Effector CD4-positive, alpha-beta T cell (primary cell): Measurements from ENCODE around the gene NPBWR2.

ENCODE experiments used
- DNase-seq: peaks from one replicate; pipeline ENCODE4 v3.0.0-alpha.2; 2020

The NPBWR2 gene

DNA sequence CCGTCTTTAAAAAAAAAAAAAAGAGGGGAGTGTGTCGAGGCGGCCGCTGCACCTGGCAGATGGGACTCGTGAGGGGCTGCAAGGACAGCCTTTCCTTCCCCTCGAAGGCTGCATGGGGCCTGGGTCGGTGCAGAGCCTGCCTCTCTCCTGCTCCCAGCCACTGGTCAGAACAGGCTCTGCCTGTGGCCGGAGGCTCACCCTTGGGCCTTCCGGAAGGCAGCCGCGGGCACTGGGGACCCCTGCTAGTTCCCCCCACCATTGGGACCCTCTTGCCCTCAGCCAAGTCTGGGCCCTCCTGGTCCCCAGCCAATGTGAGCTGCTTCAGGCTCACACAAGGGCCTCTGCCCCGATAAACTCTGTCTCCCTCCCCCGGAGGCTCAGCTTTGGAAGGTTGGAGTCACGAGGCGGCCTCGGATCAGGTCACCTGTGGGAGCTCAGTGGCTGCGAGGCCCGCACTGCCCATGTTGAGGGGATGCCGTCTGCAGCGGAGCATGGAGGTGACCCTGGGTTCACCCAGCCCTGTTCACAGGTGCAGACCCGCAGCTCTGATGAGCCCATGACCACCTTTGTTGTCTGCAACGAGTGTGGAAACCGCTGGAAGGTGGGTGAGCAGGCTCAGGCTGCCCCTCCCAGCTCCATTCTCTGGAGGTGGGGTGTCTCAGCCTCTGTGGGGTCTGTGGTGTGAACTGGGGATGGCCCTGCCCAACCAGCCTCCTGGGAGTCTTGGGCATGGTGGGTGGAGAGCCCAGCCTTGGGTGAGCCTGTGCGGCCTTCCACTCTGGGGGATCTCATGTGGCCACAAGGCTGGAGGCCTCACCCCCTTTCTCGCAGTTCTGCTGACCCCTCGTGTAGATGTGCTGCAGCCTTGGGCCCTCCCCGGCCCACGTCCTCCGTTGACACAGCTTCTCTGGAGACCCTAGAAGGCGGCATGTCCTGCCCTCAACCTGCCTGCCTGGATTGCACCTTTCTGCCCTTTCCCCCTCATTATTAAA is 35.7 kb downstream of the NPBWR2 start:
- DNase-seq, result no peak

DNA sequence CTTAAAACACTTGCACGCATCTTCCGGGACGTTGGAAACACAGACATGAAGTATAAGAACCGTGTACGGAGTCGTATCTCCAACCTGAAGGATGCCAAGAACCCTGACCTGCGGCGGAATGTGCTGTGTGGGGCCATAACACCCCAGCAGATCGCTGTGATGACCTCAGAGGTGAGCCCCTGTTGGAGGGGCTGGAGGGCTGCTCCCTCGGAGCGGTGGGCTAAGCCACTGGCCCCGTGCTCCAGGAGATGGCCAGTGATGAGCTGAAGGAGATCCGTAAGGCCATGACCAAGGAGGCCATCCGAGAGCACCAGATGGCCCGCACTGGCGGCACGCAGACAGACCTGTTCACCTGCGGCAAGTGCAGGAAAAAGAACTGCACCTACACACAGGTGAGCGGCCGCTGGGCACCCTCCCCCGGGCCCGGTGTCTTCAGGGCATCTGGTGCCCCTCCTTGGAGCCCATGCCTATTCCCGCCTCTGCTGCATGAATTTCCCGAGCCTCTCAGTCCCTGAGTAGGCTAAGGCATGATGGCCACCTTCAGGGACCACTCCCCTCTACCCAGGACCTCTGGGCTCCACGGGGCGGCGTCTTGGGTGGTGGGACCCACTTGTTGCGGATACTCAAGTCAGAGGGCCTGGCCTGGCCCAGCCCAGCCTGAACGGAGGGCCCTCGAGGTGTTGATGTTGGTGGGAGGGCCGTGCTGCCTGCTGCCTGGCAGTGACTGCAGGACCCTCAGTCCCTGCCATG is 36.9 kb downstream of the NPBWR2 start:
- no peak for DNase-seq

GRCh38 chr20:64069614-64070243 is 37.6 kb downstream of the NPBWR2 start:
- DNase-seq, result no peak

DNA sequence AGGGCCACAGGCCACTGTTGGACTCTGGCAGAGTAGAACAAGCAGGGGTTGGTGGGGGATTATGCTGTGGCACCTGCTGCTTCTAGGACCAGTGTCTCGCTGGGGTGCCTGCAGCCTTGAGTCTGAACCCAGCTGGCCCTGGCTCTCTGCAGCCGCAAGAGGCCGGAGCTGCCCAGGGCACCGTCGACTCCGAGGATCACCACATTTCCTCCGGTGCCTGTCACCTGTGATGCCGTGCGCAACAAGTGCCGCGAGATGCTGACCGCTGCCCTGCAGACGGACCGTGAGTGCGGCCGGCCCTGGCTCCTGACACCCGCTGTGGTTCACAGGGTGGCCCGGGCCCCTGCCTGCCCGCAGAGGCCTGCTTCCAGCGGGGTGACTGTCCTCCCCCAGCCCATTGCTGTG is 38.2 kb downstream of the NPBWR2 start:
- DNase-seq, result no peak

GRCh38 chr20:64068386-64069208 is 38.8 kb downstream of the NPBWR2 start:
- DNase-seq, result no peak

DNA sequence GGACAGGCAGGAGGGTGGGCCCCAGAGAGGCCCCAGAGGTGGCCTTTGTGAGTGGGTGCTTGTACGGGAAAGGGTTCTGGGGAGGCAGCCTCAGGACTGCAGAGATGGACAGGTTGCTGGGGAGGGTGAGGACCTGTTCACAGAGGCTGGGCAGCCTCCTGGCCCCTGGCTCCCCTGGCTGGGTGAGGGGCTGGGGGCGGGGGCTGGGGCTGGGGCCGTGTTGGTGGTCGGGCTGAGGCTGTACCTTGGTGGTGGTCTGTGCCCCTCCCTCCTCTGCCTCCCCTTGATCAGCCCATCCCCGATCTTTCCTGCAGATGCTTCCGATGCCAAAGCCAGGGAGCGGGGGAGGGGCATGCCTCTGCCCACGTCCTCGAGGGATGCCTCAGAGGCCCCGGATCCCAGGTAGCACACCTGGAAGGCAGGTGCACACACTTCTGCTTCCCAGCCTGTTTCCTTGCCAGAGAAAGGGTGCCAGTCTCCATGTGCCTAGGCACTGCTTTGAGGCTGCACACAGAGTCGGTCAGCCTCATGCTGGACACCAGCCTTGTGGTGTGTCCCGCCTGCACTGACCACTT is 39.5 kb downstream of the NPBWR2 start:
- DNase-seq, result no peak

DNA sequence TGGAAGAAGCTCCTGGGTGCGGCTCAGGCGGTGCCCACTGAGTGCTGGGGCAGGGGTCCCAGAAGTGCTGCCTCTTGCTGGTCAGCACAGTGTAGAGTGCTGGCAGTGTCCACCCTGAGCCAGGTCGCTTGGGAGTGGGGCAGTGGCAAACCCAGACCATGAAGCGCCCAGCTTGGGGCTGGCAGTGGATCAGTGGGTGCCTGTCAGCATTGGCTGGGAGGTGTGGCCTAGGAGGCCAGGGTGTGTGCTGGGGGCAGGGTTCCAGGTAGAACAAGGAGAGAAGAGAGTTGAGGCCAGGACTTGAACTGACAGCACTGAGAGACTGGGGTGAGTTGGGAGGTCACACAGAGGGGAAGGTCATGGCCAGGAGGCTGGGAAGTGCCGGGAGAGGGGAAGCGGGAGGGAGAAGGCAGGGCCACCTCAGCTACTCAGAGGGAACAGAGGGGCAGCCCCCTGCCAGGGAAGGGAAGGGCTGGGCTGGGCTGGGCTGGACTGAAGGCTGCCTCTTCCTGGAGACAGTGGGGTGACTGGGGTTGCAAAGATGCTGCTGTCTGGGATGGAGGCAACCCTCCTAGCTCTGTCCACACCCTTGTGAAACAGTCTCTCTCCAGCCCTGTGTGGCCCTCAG is 40.2 kb downstream of the NPBWR2 start:
- DNase-seq, result no peak

DNA sequence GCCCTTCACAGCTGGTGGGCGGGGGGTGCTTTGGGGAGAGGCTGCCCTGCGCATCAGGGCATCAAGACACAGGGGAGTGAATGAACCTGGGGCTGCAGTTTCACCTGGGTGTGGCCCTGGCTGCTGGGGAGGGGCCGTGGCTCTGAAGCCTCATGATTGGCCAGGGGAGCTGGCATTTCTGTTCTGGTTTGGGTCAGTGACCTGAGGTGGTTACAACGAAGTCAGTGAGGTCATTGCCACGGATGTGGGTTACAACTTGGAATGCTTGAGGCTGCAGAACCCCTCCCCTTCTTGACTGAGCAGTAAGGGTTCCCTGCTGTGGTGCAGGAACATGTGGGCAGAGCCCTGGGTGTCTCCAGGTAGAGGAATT is 41.4 kb downstream of the NPBWR2 start:
- DNase-seq, result peak; percentile 33

- DNase-seq, result no peak
Observed at GRCh38 chr20:64065062-64065973, 42.0 kb downstream of the NPBWR2 start.

DNA sequence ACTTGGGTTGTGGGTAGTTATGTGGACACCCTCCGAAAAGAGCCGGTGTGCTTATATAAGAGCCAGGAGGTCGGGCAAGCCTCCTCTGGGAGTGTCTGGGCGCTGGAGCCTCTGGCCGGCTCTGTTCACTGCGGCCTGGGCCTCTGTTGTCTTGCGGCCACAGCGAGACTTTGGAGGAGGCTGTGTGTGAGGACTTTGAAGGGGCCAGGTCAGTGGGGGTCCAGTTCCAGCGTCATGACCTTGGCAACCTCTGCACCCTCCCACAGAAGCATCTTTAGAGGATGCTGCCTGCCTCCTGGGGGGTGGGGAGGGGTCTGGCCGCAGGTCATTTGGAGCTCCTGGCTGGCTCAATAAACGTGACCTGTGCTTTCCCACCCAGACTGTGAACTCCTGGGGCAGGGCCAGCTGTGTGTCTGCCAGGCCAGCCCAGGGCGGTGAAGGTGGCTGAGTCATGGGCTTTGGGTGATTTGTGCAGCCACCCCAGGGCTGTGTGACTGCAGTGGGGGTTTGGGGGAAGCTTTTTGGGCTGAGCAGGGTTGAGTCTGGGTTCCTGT is 43.1 kb downstream of the NPBWR2 start:
- DNase-seq, result no peak

DNA sequence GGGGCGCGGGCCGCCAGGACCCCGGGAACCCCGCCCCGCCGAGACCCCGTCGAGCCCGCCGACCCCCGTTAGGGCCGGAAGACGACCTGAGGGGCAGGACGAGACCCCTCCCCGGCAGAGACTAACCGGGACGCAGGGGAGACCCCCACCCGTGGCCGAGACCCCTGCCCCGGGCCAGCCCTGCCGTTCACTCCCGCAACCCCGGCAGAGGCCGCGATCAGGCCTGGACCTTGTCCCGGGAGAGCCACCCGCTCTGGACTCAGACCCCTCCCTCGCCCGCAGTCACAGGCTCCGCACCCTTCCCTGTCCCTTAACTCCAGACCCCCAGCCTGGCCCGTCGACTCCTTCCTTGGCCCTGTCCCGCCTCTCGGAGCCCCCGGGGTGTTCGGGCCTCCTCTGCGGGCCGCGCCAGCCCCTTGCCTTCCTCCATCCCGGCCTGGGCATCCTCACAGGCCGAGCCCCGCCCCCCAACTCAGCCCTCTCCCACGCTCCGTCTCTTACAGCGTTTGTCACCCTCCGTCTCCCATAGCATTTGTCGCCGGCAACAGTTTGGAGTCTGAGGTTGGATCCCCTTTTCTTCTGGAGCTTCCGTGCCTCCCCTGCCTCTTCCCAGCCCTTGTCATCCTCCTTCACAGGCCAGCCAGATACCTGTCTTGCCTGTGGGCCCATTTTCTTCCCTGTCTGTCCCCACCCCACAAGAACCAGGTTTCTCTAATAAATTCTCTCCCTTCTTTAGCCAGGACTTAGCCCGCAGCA is 43.8 kb downstream of the NPBWR2 start:
- no peak for DNase-seq

DNA sequence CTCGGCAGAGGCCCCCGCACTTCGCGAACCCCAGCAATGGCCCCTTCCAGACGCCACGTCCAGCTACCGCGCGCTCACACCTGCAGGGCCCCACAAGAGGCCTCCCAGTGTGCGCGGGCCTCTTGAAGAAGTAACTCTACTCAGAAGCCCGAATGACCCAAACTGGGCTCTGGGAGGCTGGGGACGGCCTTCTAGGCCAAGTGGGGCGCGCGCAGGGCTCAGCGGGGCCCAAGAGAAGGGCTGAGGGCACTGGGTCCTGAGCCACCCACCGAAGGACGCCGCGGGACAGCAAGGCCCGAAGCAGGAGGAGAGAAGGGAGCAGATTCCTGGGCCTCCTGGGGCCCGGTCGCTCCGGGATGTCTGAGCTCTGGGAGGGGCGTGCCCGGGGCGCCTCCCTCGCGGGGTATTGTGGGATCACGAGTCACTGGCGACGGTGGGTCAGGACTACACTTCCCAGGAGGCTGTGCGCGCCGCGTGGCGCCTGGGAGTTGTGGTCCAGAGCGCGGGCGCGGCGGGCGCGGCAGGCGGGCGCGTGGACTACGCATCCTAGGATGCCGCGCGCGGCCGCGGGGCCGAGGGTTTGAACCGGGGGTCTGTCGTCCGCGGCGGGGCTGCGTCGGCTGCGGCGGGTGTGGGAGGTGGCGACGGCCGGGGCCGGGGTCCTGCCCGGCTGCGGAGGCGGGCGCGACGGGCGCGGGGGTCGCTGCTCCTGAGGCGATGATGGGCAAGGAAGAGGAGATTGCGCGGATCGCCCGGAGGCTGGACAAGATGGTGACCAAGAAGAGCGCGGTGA is 44.6 kb downstream of the NPBWR2 start, which contains the start of gene TCEA2:
Gene TCEA2, plus strand, starts transcription at position 603 of the 793 bp plus-strand sequence. Its CDS starts 115 bp downstream, at position 718.
- peak; percentile 90 for DNase-seq

DNA sequence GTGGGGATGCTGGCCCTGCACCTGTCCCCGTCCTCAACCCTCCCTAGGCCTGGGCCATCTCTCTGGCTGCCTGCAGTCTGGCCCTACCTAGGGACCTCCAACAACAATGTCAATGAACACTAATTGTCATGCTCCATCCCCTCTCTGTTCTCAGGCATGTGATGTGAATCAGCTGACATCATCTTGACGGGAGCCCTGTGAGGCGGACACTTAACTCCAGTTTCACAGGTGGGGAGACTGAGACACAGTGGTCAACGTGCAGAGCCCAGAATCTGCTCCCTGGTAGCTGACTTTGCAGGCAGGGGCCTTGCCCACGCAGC is 45.1 kb downstream of the NPBWR2 start:
- DNase-seq, result no peak

DNA sequence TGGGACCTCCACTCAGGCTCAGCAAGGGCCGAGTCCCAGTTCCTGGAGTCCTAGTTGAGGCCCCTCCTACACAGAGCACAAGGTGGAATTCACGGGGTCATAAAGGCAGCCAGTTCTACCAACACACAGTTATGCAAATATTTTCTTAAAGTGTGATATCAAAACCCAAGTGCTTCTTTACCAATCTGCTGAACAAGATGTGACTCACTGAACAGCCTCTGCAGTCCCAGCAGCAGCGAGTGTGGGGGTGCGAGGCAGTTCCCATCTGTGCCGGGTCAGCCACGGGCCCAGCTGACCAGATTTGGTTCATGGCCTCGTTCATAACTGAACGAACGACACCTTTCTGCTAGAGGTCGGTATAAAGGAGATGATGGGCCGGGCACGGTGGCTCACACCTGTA is 48.8 kb downstream of the NPBWR2 start:
- no peak for DNase-seq

GRCh38 chr20:64057628-64058498 is 49.5 kb downstream of the NPBWR2 start:
- DNase-seq, result peak; percentile 74

DNA sequence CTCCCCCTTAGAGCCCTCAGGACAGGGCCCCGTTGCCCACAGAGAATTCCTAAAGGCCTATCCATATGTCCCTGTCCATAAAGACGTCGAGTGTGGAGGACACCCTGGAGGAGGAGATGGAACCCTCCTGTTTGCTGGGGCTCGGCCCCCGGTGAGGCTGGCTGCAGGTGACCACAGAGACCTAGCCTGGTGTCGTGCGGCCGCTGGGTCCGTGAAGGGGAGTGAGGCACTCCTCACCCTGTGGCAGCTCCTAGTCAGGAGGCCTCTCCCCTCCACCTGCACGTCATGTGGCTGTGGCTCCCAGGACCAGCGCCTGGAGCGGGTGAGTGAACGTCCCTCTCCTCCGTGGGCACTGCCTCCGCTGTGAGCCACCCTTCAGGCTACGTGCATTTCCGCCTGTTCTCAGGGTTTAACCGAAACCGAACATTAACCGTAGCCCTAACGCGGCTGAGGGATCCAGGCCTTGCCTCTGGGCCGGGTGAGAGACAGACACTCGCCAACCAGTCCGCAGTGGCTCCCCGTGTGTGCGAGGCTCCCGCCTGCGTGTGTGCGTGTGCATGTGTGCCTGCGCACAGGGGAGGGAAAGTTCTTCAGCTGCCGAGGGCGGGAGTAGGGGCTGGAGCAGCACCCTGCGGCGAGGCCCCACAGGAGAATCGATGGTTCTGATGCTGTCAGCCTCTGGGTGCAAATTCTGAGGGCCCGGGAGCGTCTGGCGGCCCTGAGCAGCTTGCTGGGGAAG is 50.3 kb downstream of the NPBWR2 start:
- no peak for DNase-seq

DNA sequence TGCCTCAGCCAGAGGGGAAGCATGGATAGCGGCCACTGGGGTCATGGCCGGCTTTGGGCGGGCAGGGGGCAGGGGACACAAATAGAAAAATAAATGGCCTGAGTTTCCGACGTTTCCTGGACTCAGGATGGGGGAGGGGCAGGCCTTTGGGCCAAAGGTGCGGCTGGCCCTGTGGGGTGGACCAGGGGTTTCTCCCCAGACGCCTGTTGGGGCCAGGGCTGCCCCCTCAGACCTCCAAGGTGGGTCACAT is 50.8 kb downstream of the NPBWR2 start:
- no peak for DNase-seq
